Right lobe of liver (tissue), 6 donors: ENCODE results near the gene MTUS2. TPM values are rescaled to one million over a fixed set of nuclear protein-coding genes. Genes with fewer than 3 reads are reported as not detected.

Experiments
- ATAC-seq, 4 donors: fragments of 200-7000 bp; cut with Tn5 transposase; one replicate each; pipeline ENCODE4 v1.9.1; 2020; ENCODE audit warnings: mild to moderate bottlenecking in 4 of 4, moderate library complexity in 4 of 4
- DNase-seq, 3 donors: peaks; one replicate each; pipeline ENCODE4 v3.0.0-alpha.2; 2020
- H3K27ac ChIP-seq, 3 donors: fragments of 200-600 bp; one replicate each; pipeline ENCODE4 v1.8.0; 2022
- H3K27me3 ChIP-seq, 2 donors: fragments of 200-600 bp; one replicate each; pipeline ENCODE4 v1.8.0; 2022
- H3K36me3 ChIP-seq, 4 donors: fragments of 200-600 bp; sonication (generic) in 1 of 4; one replicate each; pipeline versions ENCODE4 v1.5.1 to v1.8.0; 2017 to 2022; ENCODE audit warnings: control low read depth in 1 of 4
- H3K4me1 ChIP-seq, 4 donors: fragments of 200-600 bp; sonication (generic) in 1 of 4; one replicate each; pipeline versions ENCODE4 v1.5.1 to v1.8.0; 2017 to 2022; ENCODE audit warnings: control low read depth in 1 of 4
- H3K4me3 ChIP-seq, 3 donors: fragments of 200-600 bp; one replicate each; pipeline ENCODE4 v1.8.0; 2022
- H3K9me3 ChIP-seq, 4 donors: fragments of 200-600 bp; sonication (generic) in 1 of 4; one replicate each; pipeline versions ENCODE4 v1.5.1 to v1.8.0; 2017 to 2022; ENCODE audit warnings: control low read depth in 1 of 4
- POLR2A ChIP-seq: fragments of 450-650 bp; IDR thresholded peaks from one replicate; pipeline ENCODE4 v1.6.1; 2017; ENCODE audit warnings: antibody characterized with exemption, mild to moderate bottlenecking
- WGBS: methylation state at CpG from one replicate; pipeline ENCODE4 v1.1.6; 2018; ENCODE audit warnings: low coverage, low lambda C conversion rate; ENCODE audit not compliant: insufficient coverage; ENCODE audit errors: missing lambda C conversion rate; 5-methylcytosine and 5-hydroxymethylcytosine counted together
- intact Hi-C, 2 donors: fragments of 100-400 bp; cut with DNase I; formaldehyde crosslinking; loops; one replicate each; pipeline versions ENCODE4 v1.11.2 to v1.14.1; 2022
- total RNA-seq, 6 experiments: library from RNA; depleted of rRNA in 2 of 6; stranded (reverse); fragments of >200 nt in 2 of 6; fragmentation: NEBNext Ultra II Directional in 3 of 6; extraction: Animal tissue kit (Norgen Biotek cat#: 25700) in 3 of 6; gene quantifications; one replicate each; pipeline versions ENCODE4 v1.1.0 to v1.2.4, GENCODE V29; 2016 to 2023
- TF ChIP-seq, protein P1 (sequence below), 4 donors: fragments of 200-600 bp in 3 of 4; fragments of 450-650 bp in 1 of 4; IDR thresholded peaks; one replicate each; pipeline versions ENCODE4 v1.5.1 to v1.8.0; 2016 to 2022; ENCODE audit warnings: antibody characterized with exemption in 4 of 4, mild to moderate bottlenecking in 2 of 4
- donor health status: DM: no; HTN: yes; CAD: no.
- donor health status: DM: no; HTN: no; CAD: no.
- donor health status: DM: no; HTN: no; CAD: no.
- donor health status: DM: no; HTN: yes; CAD: no.
- donor health status: DM: no; HTN: yes; CAD: no.

MTUS2 gene
- total RNA-seq, 6 experiments from 2014 or later, result 0.15 to 2.2 (median 0.98) TPM

DNA sequence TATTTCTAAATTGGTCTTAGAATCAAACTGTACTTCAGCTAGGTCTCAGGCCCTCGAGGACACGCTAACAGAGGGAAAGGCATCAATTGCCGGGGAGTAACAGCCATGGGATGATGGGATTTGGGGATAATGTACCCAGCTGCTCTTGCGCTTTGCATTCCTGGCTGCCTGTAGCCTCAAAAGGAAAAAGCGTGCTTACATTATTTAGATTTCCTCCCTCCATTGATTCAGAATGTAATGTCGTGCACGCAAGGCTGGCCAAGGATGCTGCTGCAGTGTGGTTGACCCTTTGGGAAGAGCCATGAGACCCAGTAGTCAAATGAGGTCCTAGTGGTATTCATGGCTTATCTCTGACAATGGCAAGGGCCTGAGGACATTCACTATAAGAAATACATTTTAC is 680.2 kb downstream of the MTUS2 start:
- Histone ChIP-seq H3K27me3 (no peaks in the 10 kb centered on the region), H3K4me3 (no peak overlapping the region), H3K9me3 (no peaks in the 10 kb centered on the region), H3K4me1 (no peaks in the 10 kb centered on the region), H3K36me3 (no peaks in the 10 kb centered on the region), H3K27ac (no peak overlapping the region)
- DNase-seq (no peak), ATAC-seq (no peak)
- no peak for TF ChIP-seq POLR2A
- TF ChIP-seq, protein P1, sequence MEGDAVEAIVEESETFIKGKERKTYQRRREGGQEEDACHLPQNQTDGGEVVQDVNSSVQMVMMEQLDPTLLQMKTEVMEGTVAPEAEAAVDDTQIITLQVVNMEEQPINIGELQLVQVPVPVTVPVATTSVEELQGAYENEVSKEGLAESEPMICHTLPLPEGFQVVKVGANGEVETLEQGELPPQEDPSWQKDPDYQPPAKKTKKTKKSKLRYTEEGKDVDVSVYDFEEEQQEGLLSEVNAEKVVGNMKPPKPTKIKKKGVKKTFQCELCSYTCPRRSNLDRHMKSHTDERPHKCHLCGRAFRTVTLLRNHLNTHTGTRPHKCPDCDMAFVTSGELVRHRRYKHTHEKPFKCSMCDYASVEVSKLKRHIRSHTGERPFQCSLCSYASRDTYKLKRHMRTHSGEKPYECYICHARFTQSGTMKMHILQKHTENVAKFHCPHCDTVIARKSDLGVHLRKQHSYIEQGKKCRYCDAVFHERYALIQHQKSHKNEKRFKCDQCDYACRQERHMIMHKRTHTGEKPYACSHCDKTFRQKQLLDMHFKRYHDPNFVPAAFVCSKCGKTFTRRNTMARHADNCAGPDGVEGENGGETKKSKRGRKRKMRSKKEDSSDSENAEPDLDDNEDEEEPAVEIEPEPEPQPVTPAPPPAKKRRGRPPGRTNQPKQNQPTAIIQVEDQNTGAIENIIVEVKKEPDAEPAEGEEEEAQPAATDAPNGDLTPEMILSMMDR (IDR thresholded peaks at IDR 0.05), result no peak
- 98% methylated on average over 5 of the region's 7 CpGs for WGBS
- intact Hi-C loops, result loop anchor here in 1 of 2 donors (10.0 kb wide), 2 partner anchors 214 to 614 kb away; no protein-coding TSS in a partner anchor

DNA sequence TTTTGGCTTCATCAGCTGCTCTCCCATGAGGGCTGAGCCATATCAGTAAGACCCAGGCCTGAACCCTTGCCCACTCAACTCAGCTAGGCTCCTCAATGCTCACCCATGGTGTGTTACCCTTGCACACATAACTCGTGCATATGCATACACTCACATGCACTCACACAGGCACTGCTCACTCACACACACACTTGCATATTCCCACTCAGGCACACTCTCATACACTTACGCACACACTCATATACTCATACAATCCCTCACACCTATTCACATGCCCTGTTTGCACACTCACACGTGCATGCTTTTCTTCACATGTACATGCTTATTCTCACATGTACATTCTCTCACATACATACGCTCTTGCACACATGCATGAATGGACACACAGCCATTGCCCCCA is 681.5 kb downstream of the MTUS2 start:
- Histone ChIP-seq H3K36me3 (no peaks in the 10 kb centered on the region), H3K4me1 (no peaks in the 10 kb centered on the region), H3K27ac (no peak overlapping the region), H3K9me3 (no peaks in the 10 kb centered on the region), H3K4me3 (no peak overlapping the region), H3K27me3 (no peaks in the 10 kb centered on the region)
- TF ChIP-seq POLR2A, result no peak
- TF ChIP-seq, protein P1 (IDR thresholded peaks at IDR 0.05), result no peak
- whole genome bisulfite sequencing, result 75% methylated on average over 3 of the region's 4 CpGs
- intact Hi-C loops, result loop anchor here in 1 of 2 donors (10.0 kb wide), 2 partner anchors 213 to 613 kb away; no protein-coding TSS in a partner anchor
- no peak for ATAC-seq
- DNase-seq, result no peak

DNA sequence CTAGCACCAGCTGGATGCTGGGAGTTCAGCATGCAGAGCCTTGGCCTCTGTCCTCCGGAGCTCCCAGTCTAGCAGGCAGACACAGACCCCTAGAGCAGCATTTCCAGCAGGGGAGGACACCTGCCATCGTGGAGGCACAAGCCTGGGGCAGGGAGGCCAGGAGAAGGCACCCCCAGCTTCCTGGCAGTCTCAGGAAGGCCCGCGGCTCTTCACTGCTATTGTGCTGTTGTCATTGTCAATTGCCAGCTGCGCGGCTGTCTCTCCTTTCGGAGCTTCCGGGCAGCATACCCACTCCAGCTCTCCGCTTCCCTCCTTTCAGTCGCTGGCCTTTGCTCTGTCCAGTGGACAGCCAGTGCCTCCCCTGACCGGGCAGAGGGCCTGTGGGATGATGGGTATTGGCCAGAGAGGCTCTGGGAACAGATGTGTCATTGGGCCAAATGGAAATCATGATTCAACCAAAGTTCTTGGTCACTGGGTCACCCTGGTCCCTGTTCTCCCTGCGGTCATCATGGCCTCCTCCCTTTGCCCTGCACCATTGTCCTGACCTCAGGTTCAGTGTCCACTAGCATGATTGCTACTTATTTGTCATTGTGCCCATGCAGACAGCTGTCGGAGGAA is 682.4 kb downstream of the MTUS2 start:
- WGBS, result 82% methylated on average over 10 of the region's 13 CpGs

DNA sequence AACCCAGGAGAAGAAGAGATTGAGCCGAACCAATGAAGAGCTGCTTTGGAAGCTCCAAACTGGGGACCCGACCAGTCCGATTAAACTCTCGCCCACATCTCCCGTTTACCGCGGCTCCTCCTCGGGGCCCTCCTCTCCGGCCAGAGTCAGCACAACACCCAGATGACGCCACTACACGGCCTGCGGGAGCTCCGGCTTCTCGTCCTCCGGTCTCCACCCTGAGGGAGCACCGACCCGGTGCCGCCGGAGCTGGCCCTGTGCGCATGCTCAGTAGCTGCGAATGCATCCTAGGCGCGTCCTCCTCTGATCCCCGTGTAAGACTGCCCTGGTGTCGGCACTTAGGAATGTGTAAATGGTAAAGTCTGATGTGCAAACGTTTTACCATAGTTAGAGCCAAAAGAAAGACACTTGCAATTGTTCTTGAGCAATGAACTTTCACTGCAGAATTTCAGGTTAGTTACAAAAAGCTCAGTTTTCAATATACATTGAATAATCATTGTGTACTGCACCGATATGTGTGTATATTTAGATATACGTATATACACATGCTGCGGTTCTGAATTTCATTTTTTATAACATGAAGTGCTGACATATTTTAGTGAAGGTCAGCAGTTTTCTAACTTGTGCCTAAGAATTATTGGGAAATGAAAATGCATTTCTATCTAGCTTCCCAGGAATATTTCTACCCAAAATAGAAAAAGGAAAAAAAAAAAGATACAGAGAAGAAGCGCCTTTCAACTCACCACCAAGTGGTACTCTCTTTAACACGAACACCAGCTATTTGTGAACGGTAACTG is 683.1 kb downstream of the MTUS2 start:
- H3K9me3 ChIP-seq, result no peaks in the 10 kb centered on the region
- no peak for TF ChIP-seq POLR2A
- TF ChIP-seq, protein P1 (IDR thresholded peaks at IDR 0.05), result no peak
- H3K27ac ChIP-seq, result no peak overlapping the region
- intact Hi-C loops, result loop anchor here in 1 of 2 donors (10.0 kb wide), 2 partner anchors 212 to 612 kb away; no protein-coding TSS in a partner anchor
- no peaks in the 10 kb centered on the region for H3K27me3 ChIP-seq
- H3K36me3 ChIP-seq, result no peaks in the 10 kb centered on the region
- 62% methylated on average over 10 of the region's 32 CpGs for WGBS
- peak in 1 of 3 donors; percentile 51 for DNase-seq
- peak in 3 of 4 donors; percentile 27 to 52 (median 46) for ATAC-seq
- no peak overlapping the region for H3K4me3 ChIP-seq
- no peaks in the 10 kb centered on the region for H3K4me1 ChIP-seq

More for the DNA sequence above, 682.4 kb downstream of the MTUS2 start:
- DNase-seq (no peak), ATAC-seq (peak in 2 of 4 donors; percentile 12 to 81)
- no peak overlapping the region for H3K27ac ChIP-seq
- H3K9me3 ChIP-seq, result no peaks in the 10 kb centered on the region
- intact Hi-C loops, result loop anchor here in 1 of 2 donors (10.0 kb wide), 2 partner anchors 212 to 612 kb away; no protein-coding TSS in a partner anchor
- no peaks in the 10 kb centered on the region for H3K4me1 ChIP-seq
- H3K27me3 ChIP-seq, result no peaks in the 10 kb centered on the region
- H3K4me3 ChIP-seq, result no peak overlapping the region
- no peaks in the 10 kb centered on the region for H3K36me3 ChIP-seq
- TF ChIP-seq, protein P1 (IDR thresholded peaks at IDR 0.05), result no peak
- no peak for TF ChIP-seq POLR2A
